Activated T-cell treated with anti-CD3 and anti-CD28 coated beads for 48 hours (primary cell): Measurements from ENCODE around the gene DEFB113.

ENCODE experiments used
- DNase-seq: peaks from one replicate; pipeline ENCODE4 v3.0.0-alpha.2; 2020; ENCODE audit warnings: low read depth

Gene DEFB113

DNA sequence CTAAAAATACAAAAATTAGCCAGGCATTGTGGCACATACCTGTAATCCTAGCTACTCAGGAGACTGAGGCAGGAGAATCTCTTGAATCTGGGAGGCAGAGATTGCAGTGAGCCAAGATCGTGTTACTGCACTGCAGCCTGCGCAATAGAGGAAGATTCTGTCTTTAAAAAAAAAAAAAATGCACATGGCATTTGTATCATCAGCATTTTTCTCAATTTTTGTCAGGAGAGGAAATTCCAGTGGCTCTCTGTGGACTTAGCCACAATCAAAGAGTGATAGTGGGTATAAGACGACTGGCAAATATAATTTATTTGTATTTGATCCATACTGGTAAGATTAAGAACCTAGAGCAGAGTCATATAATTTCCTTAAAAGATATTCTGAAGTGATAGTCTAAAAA lies 34.0 kb downstream of the DEFB113 start:
- DNase-seq = no peak

GRCh38 chr6:49934770-49935169 lies 34.7 kb downstream of the DEFB113 start:
- no peak for DNase-seq

DNA sequence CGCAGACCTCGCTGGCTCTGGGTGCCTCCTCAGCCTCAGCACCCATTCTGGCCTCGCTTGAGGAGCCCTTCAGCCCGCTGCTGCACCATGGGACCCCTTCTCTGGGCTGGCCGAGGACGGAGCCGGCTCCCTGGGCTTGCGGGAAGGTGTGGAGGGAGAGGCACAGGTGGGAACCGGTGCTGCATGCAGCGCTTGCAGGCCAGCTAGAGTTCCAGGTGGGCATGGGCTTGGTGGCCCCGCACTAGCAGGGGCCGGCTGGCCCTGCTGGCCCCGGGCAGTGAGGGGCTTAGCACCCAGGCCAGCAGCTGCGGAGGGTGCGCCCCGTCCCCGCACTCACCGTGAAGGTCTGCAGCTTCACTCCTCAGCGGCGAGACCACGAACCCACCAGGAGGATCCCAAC lies 35.9 kb downstream of the DEFB113 start:
- DNase-seq = no peak

- DNase-seq = no peak
Observed at GRCh38 chr6:49929340-49929739, 40.1 kb downstream of the DEFB113 start.

- no peak for DNase-seq
Observed at GRCh38 chr6:49923826-49924225, 45.6 kb downstream of the DEFB113 start.

GRCh38 chr6:49919935-49920644 lies 49.3 kb downstream of the DEFB113 start:
- no peak for DNase-seq

DNA sequence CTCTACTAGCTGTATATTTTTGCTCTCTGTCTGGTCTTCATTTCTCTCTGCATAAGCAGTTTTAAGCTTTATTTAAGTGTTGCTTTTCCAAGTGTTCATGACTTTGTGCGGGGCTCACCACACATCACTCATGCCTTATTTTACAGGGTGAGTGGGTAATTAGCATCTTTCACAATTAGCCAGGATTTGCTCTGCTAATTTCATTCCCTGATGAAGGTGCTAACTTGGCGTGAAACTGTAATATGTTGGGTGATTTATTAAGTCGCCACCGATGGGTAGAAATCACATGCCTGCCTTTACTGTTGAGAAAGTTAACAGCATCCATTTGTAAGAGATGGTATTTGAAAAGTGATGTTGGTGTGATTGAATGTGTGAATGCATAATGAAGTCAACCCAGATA lies 50.2 kb downstream of the DEFB113 start:
- no peak for DNase-seq

DNA sequence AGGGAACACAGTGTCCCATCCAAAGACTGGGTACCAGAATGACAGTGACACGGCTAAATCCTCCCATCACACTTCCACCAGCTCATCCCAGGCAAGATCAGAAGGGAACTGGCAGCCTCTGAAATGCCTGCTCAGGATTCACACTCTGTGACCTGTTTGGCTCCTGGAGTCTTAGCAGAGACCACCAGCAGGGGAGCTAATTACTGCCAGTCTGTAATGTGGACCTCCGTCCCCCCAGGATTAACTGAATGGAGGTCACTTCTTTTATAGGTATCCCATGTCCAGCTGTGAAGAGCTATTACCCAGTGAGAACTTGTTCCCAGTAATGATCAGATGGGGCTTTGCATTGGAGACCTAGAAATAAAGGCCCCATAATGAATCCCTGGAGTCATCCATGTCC lies 50.6 kb downstream of the DEFB113 start:
- no peak for DNase-seq
